Measurements from ENCODE around the gene CSNK1E.

- TF ChIP-seq POLR2AphosphoS5 (IDR thresholded peaks at IDR 0.05; ENCODE audit: low read depth, low read length) (no peak), TAF1 (IDR thresholded peaks at IDR 0.05; ENCODE audit: borderline replicate concordance, insufficient read depth, low read length) (no peak), REST (IDR thresholded peaks at IDR 0.05; ENCODE audit: insufficient read depth in 1 of 2, low read depth in 2 of 2, low read length in 2 of 2) (no peak), SIN3A (IDR thresholded peaks at IDR 0.05; ENCODE audit: borderline replicate concordance, insufficient read depth, low read length) (no peak)
Observed at GRCh38 chr22:38243007-38243765, 74.0 kb downstream of the CSNK1E start.

Measured in PFSK-1 (cell line).